WTC11 (cell line): Measurements from ENCODE around the gene EBF3. TPM values are rescaled to one million over a fixed set of nuclear protein-coding genes. Genes with fewer than 3 reads are reported as not detected.

ENCODE experiments used
- ATAC-seq: fragments of 200-7000 bp; cut with Tn5 transposase; 2 replicates; pipeline ENCODE4 v1.10.0; 2021; ENCODE audit warnings: mild to moderate bottlenecking, moderate library complexity
- CTCF ChIA-PET: fragments of 300-600 bp; sonication (Branson Sonifier 250); formaldehyde crosslinking; loops from one replicate; lab custom pipeline; 2021; ENCODE audit warnings: antibody characterized with exemption; lab: Charles Lee
- POLR2A ChIA-PET: fragments of 350-600 bp; sonication (Branson Sonifier 250); formaldehyde crosslinking; loops from one replicate; lab custom pipeline; 2021; ENCODE audit warnings: antibody characterized with exemption; lab: Charles Lee
- DNase-seq: peaks from one replicate; pipeline ENCODE4 v3.0.0; 2021; ENCODE audit warnings: low spot score
- H3K27ac Mint-ChIP-seq: 2 replicates; pipeline ENCODE4 v1.8.0; 2021; ENCODE audit warnings: mixed read lengths
- H3K27me3 Mint-ChIP-seq: 2 replicates; pipeline ENCODE4 v1.8.0; 2021; ENCODE audit warnings: low read depth, mild to moderate bottlenecking, moderate library complexity, mixed read lengths
- H3K36me3 Mint-ChIP-seq: 2 replicates; pipeline ENCODE4 v1.8.0; 2021; ENCODE audit warnings: mixed read lengths
- H3K4me1 Mint-ChIP-seq: 2 replicates; pipeline ENCODE4 v1.8.0; 2022; ENCODE audit warnings: mixed read lengths
- H3K4me3 Mint-ChIP-seq: 2 replicates; pipeline ENCODE4 v1.8.0; 2021; ENCODE audit warnings: mild to moderate bottlenecking, moderate library complexity, mixed read lengths
- H3K9me3 Mint-ChIP-seq: 2 replicates; pipeline ENCODE4 v1.8.0; 2021; ENCODE audit warnings: mixed read lengths
- ELF4 ChIP-seq: sonication (generic); formaldehyde crosslinking; IDR thresholded peaks from 2 replicates; pipeline ENCODE4 v1.8.1; 2022; ENCODE audit warnings: low read depth, mild to moderate bottlenecking, moderate library complexity, missing genetic modification reagents
- FOXJ3 ChIP-seq: sonication (generic); formaldehyde crosslinking; IDR thresholded peaks from 2 replicates; pipeline ENCODE4 v1.9.0; 2021; ENCODE audit warnings: missing genetic modification reagents, mild to moderate bottlenecking, borderline replicate concordance
- FOXK1 ChIP-seq: sonication (generic); formaldehyde crosslinking; IDR thresholded peaks from 2 replicates; pipeline ENCODE4 v1.8.0; 2022; ENCODE audit warnings: mild to moderate bottlenecking, moderate library complexity, missing genetic modification reagents
- FOXP1 ChIP-seq: sonication (generic); formaldehyde crosslinking; IDR thresholded peaks from 2 replicates; pipeline ENCODE4 v1.8.0; 2022; ENCODE audit warnings: missing genetic modification reagents, mild to moderate bottlenecking, moderate library complexity, borderline replicate concordance
- MYBL2 ChIP-seq: sonication (generic); formaldehyde crosslinking; IDR thresholded peaks from 2 replicates; pipeline ENCODE4 v1.8.1; 2023; ENCODE audit warnings: mild to moderate bottlenecking, moderate library complexity, missing genetic modification reagents
- NFATC4 ChIP-seq: fragments of 250-450 bp; sonication (Bioruptor Pico); IDR thresholded peaks from 2 replicates; pipeline ENCODE4 v1.9.0; 2021; ENCODE audit warnings: mild to moderate bottlenecking
- NFE2L1 ChIP-seq: sonication (generic); formaldehyde crosslinking; IDR thresholded peaks from 2 replicates; pipeline ENCODE4 v1.8.1; 2023; ENCODE audit warnings: missing genetic modification reagents
- NFYB ChIP-seq: sonication (generic); formaldehyde crosslinking; conservative IDR thresholded peaks from 2 replicates; pipeline ENCODE4 v1.8.0; 2022; ENCODE audit warnings: low read depth, missing genetic modification reagents
- ZNF263 ChIP-seq: sonication (generic); formaldehyde crosslinking; IDR thresholded peaks from 2 replicates; pipeline ENCODE4 v1.8.1; 2022; ENCODE audit warnings: low read depth, mild to moderate bottlenecking, moderate library complexity, missing genetic modification reagents
- ZNF396 ChIP-seq: fragments of 250-450 bp; sonication (Bioruptor Pico); IDR thresholded peaks from 2 replicates; pipeline ENCODE4 v1.8.0; 2021; ENCODE audit warnings: mild to moderate bottlenecking, moderate library complexity, borderline replicate concordance
- ZNF423 ChIP-seq: fragments of 250-450 bp; sonication (Bioruptor Pico); IDR thresholded peaks from 2 replicates; pipeline ENCODE4 v2.1.2; 2022; ENCODE audit warnings: mild to moderate bottlenecking, moderate library complexity
- total RNA-seq: library from RNA; stranded (reverse); gene quantifications from 3 replicates; pipeline ENCODE4 v1.2.3, GENCODE V29; 2021
- TF ChIP-seq, protein P1 (sequence below): sonication (generic); formaldehyde crosslinking; IDR thresholded peaks from 2 replicates; pipeline ENCODE4 v1.8.1; 2022; ENCODE audit warnings: mild to moderate bottlenecking, missing genetic modification reagents, moderate library complexity, borderline replicate concordance
- TF ChIP-seq, protein P2 (sequence below): sonication (generic); formaldehyde crosslinking; IDR thresholded peaks from 2 replicates; pipeline ENCODE4 v1.8.1; 2022; ENCODE audit warnings: missing genetic modification reagents, borderline replicate concordance
- TF ChIP-seq, protein P3 (sequence below): sonication (generic); formaldehyde crosslinking; IDR thresholded peaks from 2 replicates; pipeline ENCODE4 v1.8.1; 2022; ENCODE audit warnings: low read depth, missing genetic modification reagents, borderline replicate concordance
- TF ChIP-seq, protein P4 (sequence below): fragments of 250-450 bp; sonication (Bioruptor Pico); IDR thresholded peaks from 2 replicates; pipeline ENCODE4 v1.9.0; 2021; ENCODE audit warnings: mild to moderate bottlenecking

The EBF3 gene
- total RNA-seq, 1 experiment from 2014 or later = 1.2 TPM

DNA sequence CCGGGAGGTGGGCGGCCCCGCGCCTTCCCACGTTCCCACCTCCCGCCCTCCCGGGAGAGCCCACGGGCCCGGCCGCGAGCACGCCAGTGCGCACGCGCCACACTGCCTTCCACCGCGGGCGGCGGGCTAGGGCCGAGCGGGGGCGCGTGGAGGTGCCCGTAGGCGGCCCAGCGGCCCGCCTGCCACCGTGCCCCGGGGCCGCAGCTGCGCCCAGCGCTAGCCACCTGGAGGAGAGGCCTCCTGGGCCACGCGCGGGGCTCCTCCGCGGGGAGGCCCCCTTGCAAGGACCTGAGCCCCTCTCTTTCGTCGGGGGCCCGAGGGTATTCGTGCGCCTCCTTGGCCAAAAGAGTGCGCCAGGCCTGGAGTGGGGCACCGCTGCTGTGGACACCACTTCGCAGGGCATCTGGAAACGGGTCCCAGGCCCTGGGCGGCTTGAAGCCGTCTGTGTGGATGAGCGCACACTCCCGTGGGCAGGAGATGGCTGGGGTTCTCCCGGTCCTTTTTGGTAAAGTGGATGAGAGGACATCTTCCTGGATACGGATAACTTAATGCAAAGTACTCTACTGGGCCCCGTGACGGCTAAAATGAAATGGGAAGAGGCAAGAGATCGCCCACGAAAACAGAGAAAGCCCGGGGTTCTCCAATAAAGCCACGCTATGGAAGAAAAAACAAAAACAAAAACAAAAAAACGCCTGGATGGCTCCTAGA lies 9.0 kb upstream of the EBF3 start (continued):
- TF ChIP-seq NFYB (CRISPR knock-in tag) (no peak), MYBL2 (CRISPR knock-in tag) (no peak), NFATC4 (CRISPR knock-in tag) (no peak), FOXP1 (CRISPR knock-in tag) (no peak), ELF4 (CRISPR knock-in tag) (no peak)
- TF ChIP-seq, protein P1, sequence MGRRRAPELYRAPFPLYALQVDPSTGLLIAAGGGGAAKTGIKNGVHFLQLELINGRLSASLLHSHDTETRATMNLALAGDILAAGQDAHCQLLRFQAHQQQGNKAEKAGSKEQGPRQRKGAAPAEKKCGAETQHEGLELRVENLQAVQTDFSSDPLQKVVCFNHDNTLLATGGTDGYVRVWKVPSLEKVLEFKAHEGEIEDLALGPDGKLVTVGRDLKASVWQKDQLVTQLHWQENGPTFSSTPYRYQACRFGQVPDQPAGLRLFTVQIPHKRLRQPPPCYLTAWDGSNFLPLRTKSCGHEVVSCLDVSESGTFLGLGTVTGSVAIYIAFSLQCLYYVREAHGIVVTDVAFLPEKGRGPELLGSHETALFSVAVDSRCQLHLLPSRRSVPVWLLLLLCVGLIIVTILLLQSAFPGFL (CRISPR knock-in tag) = no peak
- TF ChIP-seq, protein P2, sequence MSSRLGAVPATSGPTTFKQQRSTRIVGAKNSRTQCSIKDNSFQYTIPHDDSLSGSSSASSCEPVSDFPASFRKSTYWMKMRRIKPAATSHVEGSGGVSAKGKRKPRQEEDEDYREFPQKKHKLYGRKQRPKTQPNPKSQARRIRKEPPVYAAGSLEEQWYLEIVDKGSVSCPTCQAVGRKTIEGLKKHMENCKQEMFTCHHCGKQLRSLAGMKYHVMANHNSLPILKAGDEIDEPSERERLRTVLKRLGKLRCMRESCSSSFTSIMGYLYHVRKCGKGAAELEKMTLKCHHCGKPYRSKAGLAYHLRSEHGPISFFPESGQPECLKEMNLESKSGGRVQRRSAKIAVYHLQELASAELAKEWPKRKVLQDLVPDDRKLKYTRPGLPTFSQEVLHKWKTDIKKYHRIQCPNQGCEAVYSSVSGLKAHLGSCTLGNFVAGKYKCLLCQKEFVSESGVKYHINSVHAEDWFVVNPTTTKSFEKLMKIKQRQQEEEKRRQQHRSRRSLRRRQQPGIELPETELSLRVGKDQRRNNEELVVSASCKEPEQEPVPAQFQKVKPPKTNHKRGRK = no peak

DNA sequence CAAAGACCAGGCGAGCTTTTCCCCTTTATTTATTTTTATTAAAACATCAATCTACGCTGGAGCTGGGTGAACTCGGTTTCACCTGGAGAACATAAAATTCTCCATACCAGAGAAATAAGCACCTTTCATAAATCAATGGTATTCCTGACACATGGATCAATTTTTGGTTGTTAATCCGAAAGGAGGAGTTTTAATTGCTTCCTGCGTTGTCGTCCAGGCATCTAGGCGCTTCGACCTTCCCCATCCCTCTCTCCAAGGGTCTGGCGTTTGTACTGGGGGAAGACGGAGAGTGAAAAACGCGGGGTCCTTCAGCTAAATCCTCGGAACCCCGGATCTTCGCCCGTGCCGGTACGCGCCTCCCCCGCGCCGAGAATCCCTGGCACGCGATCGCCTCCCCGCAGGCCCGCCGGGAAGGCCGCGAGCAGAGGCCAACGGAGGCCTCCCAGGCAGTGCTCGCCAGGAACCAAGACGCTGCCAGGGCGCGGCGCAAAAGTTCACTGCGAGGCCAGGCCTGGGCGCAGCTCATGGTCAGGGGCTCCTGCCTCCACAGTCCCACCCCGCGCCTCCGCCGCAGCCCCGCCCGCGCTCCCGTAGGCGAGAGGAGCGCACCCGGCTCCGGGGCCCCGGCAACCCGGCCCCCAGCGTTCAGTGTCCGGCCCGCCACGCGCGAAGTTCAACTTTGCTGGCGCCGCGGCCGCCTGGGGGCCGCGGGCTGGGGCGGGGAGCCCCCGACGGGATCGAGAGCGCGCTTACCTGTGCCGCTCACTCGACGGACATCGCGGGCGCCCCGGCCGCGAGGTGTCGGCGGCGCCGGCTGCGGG lies 8.3 kb upstream of the EBF3 start:
- H3K4me1 Mint-ChIP-seq = peaks cover 40% of the 10 kb centered on the region
- TF ChIP-seq, protein P3, sequence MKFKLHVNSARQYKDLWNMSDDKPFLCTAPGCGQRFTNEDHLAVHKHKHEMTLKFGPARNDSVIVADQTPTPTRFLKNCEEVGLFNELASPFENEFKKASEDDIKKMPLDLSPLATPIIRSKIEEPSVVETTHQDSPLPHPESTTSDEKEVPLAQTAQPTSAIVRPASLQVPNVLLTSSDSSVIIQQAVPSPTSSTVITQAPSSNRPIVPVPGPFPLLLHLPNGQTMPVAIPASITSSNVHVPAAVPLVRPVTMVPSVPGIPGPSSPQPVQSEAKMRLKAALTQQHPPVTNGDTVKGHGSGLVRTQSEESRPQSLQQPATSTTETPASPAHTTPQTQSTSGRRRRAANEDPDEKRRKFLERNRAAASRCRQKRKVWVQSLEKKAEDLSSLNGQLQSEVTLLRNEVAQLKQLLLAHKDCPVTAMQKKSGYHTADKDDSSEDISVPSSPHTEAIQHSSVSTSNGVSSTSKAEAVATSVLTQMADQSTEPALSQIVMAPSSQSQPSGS (CRISPR knock-in tag) = no peak
- TF ChIP-seq, protein P4, sequence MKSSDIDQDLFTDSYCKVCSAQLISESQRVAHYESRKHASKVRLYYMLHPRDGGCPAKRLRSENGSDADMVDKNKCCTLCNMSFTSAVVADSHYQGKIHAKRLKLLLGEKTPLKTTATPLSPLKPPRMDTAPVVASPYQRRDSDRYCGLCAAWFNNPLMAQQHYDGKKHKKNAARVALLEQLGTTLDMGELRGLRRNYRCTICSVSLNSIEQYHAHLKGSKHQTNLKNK (CRISPR knock-in tag) = no peak
- TF ChIP-seq FOXJ3 = no peak
- no peak for TF ChIP-seq FOXK1
- no peak for TF ChIP-seq ZNF396
- peak; percentile 44; the same call in 1 of the 2 replicates for TF ChIP-seq ZNF263 (CRISPR knock-in tag)
- H3K27me3 Mint-ChIP-seq = peaks cover 88% of the 10 kb centered on the region
- H3K4me3 Mint-ChIP-seq = peak overlapping the region; percentile 64
- peak; percentile 4; the same call in 1 of the 2 replicates for ATAC-seq
- H3K36me3 Mint-ChIP-seq = no peaks in the 10 kb centered on the region
- ChIA-PET CTCF (interaction anchor here (1.0 to 7.0 kb wide), 9 partner anchors 11 to 619 kb away, joined by 3 to 40 read pairs (median 5); partner anchors contain the start of gene C10orf143), POLR2A (no interaction called here)
- DNase-seq = peak; percentile 43
- no peak overlapping the region for H3K27ac Mint-ChIP-seq
- no peaks in the 10 kb centered on the region for H3K9me3 Mint-ChIP-seq

DNA sequence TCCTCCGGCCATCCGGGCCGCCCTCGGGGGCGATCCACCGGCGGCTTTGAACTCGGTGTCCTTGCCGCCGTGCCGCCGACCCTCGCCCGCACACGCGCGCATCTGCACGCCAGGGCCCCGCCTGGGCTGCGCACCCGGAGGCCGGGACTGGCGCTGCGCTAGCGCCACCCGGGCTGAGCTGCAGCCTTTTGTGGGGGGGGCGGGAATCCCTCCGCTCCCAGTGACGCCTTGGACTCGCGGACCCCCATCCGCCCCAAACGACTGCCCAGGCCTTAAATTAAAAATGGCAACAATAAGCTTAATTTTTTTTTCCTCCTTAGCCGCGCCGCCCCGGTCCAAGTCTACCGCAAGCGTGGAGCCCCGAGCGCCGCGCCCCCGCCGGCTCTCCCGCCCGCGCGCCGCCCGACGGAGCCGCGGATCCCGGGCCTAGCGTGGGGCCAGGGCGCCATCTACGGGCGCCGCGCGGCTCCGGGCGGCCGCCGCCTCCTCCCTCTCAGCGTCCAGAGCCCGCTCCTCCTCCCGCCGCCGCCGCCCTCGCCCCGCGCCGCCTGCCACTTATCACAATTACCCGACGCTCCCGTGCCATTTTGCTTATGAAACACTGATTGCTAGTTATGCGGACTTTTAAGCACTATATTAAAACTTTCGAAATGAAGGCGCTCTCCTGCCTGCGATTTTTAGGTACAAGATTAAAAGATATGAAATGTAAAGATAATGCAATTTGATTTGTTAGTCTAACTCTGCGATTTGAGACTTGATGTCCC lies 7.5 kb upstream of the EBF3 start:
- Mint-ChIP-seq H3K9me3 (no peaks in the 10 kb centered on the region), H3K4me3 (peak overlapping the region; percentile 64), H3K36me3 (no peaks in the 10 kb centered on the region)
- CTCF ChIA-PET = interaction anchor here (0.6 to 7.0 kb wide), 18 partner anchors 12 to 346 kb away, joined by 3 to 40 read pairs (median 5); partner anchors contain the start of gene C10orf143
- TF ChIP-seq NFE2L1 (CRISPR knock-in tag) (no peak), ZNF423 (CRISPR knock-in tag) (0 out of 2 replicates have a peak, but pooled peaks have one; percentile 5)
- TF ChIP-seq, all 79 proteins: peak for 1
- Mint-ChIP-seq H3K4me1 (peaks cover 35% of the 10 kb centered on the region), H3K27me3 (peaks cover 91% of the 10 kb centered on the region), H3K27ac (no peak overlapping the region)
- DNase-seq (peak; percentile 69), ATAC-seq (peak; percentile 38)
- POLR2A ChIA-PET = no interaction called here
